B cell (primary cell): ENCODE data around the gene HCN4. TPM values are rescaled to one million over a fixed set of nuclear protein-coding genes. Genes with fewer than 3 reads are reported as not detected.

Source experiments
- ATAC-seq: fragments of 200-7000 bp; cut with Tn5 transposase; one replicate; pipeline ENCODE4 v1.10.0; 2021; ENCODE audit warnings: low read depth, mild to moderate bottlenecking, moderate number of reproducible peaks, moderate library complexity
- CTCF ChIA-PET: fragments of 350-600 bp; sonication (Branson Sonifier 250); formaldehyde crosslinking; loops from one replicate; lab custom pipeline; 2021; ENCODE audit warnings: antibody characterized with exemption, inconsistent platforms; lab: Charles Lee
- POLR2A ChIA-PET: fragments of 350-600 bp; sonication (Branson Sonifier 250); formaldehyde crosslinking; loops from one replicate; lab custom pipeline; 2021; ENCODE audit warnings: antibody characterized with exemption; lab: Charles Lee
- DNase-seq: peaks from one replicate; pipeline ENCODE4 v3.0.0; 2013
- H2AFZ ChIP-seq: 2 replicates; pipeline ENCODE4 v1.6.1; 2012; ENCODE audit warnings: mild to moderate bottlenecking, low read depth, low read length; ENCODE audit not compliant: insufficient read depth, poor library complexity, severe bottlenecking
- H3K27ac ChIP-seq, 2 donors: 1 replicate in 1 of 2; 2 replicates in 1 of 2; pipeline ENCODE4 v1.5.1; 2012 to 2013; ENCODE audit warnings: low read length in 2 of 2, mild to moderate bottlenecking in 2 of 2, moderate library complexity in 1 of 2
- H3K27me3 ChIP-seq, 4 experiments: fragments of 200-600 bp in 1 of 4; sonication (generic) in 1 of 4; replicated peaks in 1 of 4; 1 replicate in 2 of 4; 2 replicates in 2 of 4; pipeline versions ENCODE4 v1.6.1 to v1.7.0; 2013 to 2016; ENCODE audit warnings: low read length in 3 of 4, mild to moderate bottlenecking in 2 of 4, mixed read lengths in 1 of 4, moderate library complexity in 1 of 4; ENCODE audit not compliant: insufficient read depth in 4 of 4, control insufficient read depth in 3 of 4; ENCODE audit errors: control extremely low read depth in 1 of 4
- H3K36me3 ChIP-seq, 2 experiments: replicated peaks in 1 of 2; 1 replicate in 1 of 2; 2 replicates in 1 of 2; pipeline versions ENCODE4 v1.6.1 to v1.7.1; 2013; ENCODE audit warnings: low read length in 1 of 2; ENCODE audit not compliant: insufficient read depth in 2 of 2, control insufficient read depth in 1 of 2; ENCODE audit errors: control extremely low read depth in 1 of 2, extremely low read depth in 1 of 2
- H3K4me1 ChIP-seq, 2 donors: fragments of 200-600 bp in 1 of 2; sonication (generic) in 1 of 2; 1 replicate in 1 of 2; 2 replicates in 1 of 2; pipeline versions ENCODE4 v1.5.1 to v1.6.1; 2013 to 2017; ENCODE audit warnings: low read length in 2 of 2; ENCODE audit not compliant: control insufficient read depth in 2 of 2, insufficient read depth in 2 of 2
- H3K4me2 ChIP-seq: replicated peaks from 2 replicates; pipeline ENCODE3; 2012; ENCODE audit warnings: mild to moderate bottlenecking, low read depth, low read length; ENCODE audit not compliant: poor library complexity, severe bottlenecking
- H3K4me3 ChIP-seq, 5 experiments: fragments of 200-600 bp in 1 of 5; sonication (generic) in 1 of 5; 1 replicate in 3 of 5; 2 replicates in 2 of 5; pipeline versions ENCODE4 v1.5.1 to v1.7.0; 2011 to 2016; ENCODE audit warnings: low read length in 4 of 5, mild to moderate bottlenecking in 4 of 5, low read depth in 2 of 5, control low read depth in 1 of 5, moderate library complexity in 1 of 5; ENCODE audit not compliant: insufficient read depth in 1 of 5; ENCODE audit errors: control extremely low read depth in 1 of 5, extremely low read depth in 1 of 5
- H3K79me2 ChIP-seq: fragments of 200-600 bp; sonication (generic); one replicate; pipeline ENCODE4 v1.6.0; 2016; ENCODE audit warnings: low read length; ENCODE audit not compliant: control insufficient read depth, insufficient read depth
- H3K9ac ChIP-seq: fragments of 200-600 bp; sonication (generic); 2 replicates; pipeline ENCODE4 v1.6.1; 2017; ENCODE audit warnings: mild to moderate bottlenecking, low read length, moderate library complexity
- H3K9me3 ChIP-seq, 3 donors: one replicate each; pipeline versions ENCODE4 v1.6.1 to v1.7.1; 2013; ENCODE audit warnings: low read length in 2 of 3; ENCODE audit not compliant: control insufficient read depth in 2 of 3, insufficient read depth in 1 of 3; ENCODE audit errors: control extremely low read depth in 1 of 3
- H4K20me1 ChIP-seq: 2 replicates; pipeline ENCODE4 v1.6.0; 2012; ENCODE audit warnings: mild to moderate bottlenecking, low read length; ENCODE audit not compliant: insufficient read depth, control insufficient read depth, poor library complexity, severe bottlenecking
- H3K27ac Mint-ChIP-seq: one replicate; pipeline ENCODE4 v1.8.0; 2021; ENCODE audit warnings: mixed read lengths
- H3K27me3 Mint-ChIP-seq: one replicate; pipeline ENCODE4 v1.8.0; 2021; ENCODE audit warnings: mixed read lengths
- H3K4me1 Mint-ChIP-seq: one replicate; pipeline ENCODE4 v1.8.0; 2021; ENCODE audit warnings: mixed read lengths
- H3K4me3 Mint-ChIP-seq: one replicate; pipeline ENCODE4 v1.8.0; 2021; ENCODE audit warnings: mixed read lengths
- H3K9me3 Mint-ChIP-seq: one replicate; pipeline ENCODE4 v1.8.0; 2022; ENCODE audit warnings: mixed read lengths; ENCODE audit not compliant: insufficient read depth
- CTCF ChIP-seq: fragments of 200-600 bp; IDR thresholded peaks from one replicate; pipeline ENCODE4 v1.8.0; 2022; ENCODE audit warnings: antibody characterized with exemption, mild to moderate bottlenecking
- EZH2 ChIP-seq: IDR thresholded peaks from 2 replicates; pipeline ENCODE4 v1.6.1; 2012; ENCODE audit warnings: borderline replicate concordance, low read depth, mild to moderate bottlenecking, moderate library complexity, low read length; ENCODE audit not compliant: insufficient read depth, poor library complexity, severe bottlenecking
- WGBS: methylation state at CpG from one replicate; pipeline ENCODE4 v1.1.5; 2013; ENCODE audit warnings: missing lambda C conversion rate; ENCODE audit not compliant: insufficient coverage; 5-methylcytosine and 5-hydroxymethylcytosine counted together
- intact Hi-C: fragments of 100-400 bp; cut with micrococcal nuclease; formaldehyde crosslinking; loops from one replicate; pipeline ENCODE4 v1.10.0; 2022
- polyA plus RNA-seq: library from polyadenylated mRNA; depleted of rRNA; stranded (reverse); fragments of >200 nt; gene quantifications from 2 replicates; pipeline ENCODE4 v1.2.3, GENCODE V29; 2012
- total RNA-seq, 2 donors: library from RNA; stranded (reverse); fragments of 120-200 nt in 1 of 2; gene quantifications; 1 replicate in 1 of 2; 2 replicates in 1 of 2; pipeline versions ENCODE4 v1.2.3 to v1.2.4, GENCODE V29; 2013 to 2022

The HCN4 gene
- total and polyA plus RNA-seq, 2 donors (not counting 1 experiment from before 2014, with no cell fraction given): not detected

- POLR2A ChIA-PET: no interaction called here
- no peaks in the 10 kb centered on the region for H3K9me3 ChIP-seq
- Mint-ChIP-seq H3K27me3 (no peaks in the 10 kb centered on the region), H3K27ac (no peak overlapping the region), H3K9me3 (no peaks in the 10 kb centered on the region), H3K4me1 (peaks cover 23% of the 10 kb centered on the region), H3K4me3 (no peak overlapping the region)
- no peak for DNase-seq
- TF ChIP-seq CTCF (no peak), EZH2 (no peak)
- no CpG with 5 or more reads among the region's 2 CpGs for WGBS
- no peaks in the 10 kb centered on the region for H3K27me3 ChIP-seq
- H3K4me1 ChIP-seq: peaks cover 10 to 22% of the 10 kb centered on the region in 2 donors
- no peak overlapping the region for H3K4me2 ChIP-seq
- no peak overlapping the region for H3K4me3 ChIP-seq
- no peaks in the 10 kb centered on the region for H3K79me2 ChIP-seq
- H4K20me1 ChIP-seq: no peaks in the 10 kb centered on the region
- H3K36me3 ChIP-seq: no peaks in the 10 kb centered on the region
- no peak for ATAC-seq
- no peak overlapping the region for H3K27ac ChIP-seq
- H3K9ac ChIP-seq: no peak overlapping the region
- intact Hi-C loops: no loop called here
- CTCF ChIA-PET: interaction anchor here (1.7 kb wide), 1 partner anchor 12 kb away, joined by 4 read pairs; no protein-coding TSS in a partner anchor
- no peak overlapping the region for H2AFZ ChIP-seq
Observed at GRCh38 chr15:73283366-73283962, 85.3 kb downstream of the HCN4 start.

- H3K4me2 ChIP-seq: no peak overlapping the region
- no peak for DNase-seq
- TF ChIP-seq CTCF: no peak
- no peak for TF ChIP-seq EZH2
- H3K36me3 ChIP-seq: no peaks in the 10 kb centered on the region
- CTCF ChIA-PET: interaction anchor here (1.1 to 1.7 kb wide), 4 partner anchors 9 to 515 kb away, joined by 3 to 4 read pairs (median 4); no protein-coding TSS in a partner anchor
- intact Hi-C loops: no loop called here
- no peaks in the 10 kb centered on the region for H3K9me3 Mint-ChIP-seq
- H3K4me1 ChIP-seq: peaks cover 10 to 22% of the 10 kb centered on the region in 2 donors
- no peak overlapping the region for H2AFZ ChIP-seq
- H4K20me1 ChIP-seq: no peaks in the 10 kb centered on the region
- H3K27me3 Mint-ChIP-seq: no peaks in the 10 kb centered on the region
- POLR2A ChIA-PET: no interaction called here
- H3K27ac ChIP-seq: no peak overlapping the region
- 100% methylated on average over 3 of the region's 8 CpGs for WGBS
- no peaks in the 10 kb centered on the region for H3K27me3 ChIP-seq
- no peak overlapping the region for H3K4me3 Mint-ChIP-seq
- H3K27ac Mint-ChIP-seq: no peak overlapping the region
- H3K4me1 Mint-ChIP-seq: peaks cover 23% of the 10 kb centered on the region
- H3K9me3 ChIP-seq: no peaks in the 10 kb centered on the region
- no peaks in the 10 kb centered on the region for H3K79me2 ChIP-seq
- H3K9ac ChIP-seq: no peak overlapping the region
- no peak overlapping the region for H3K4me3 ChIP-seq
- ATAC-seq: no peak
Observed at GRCh38 chr15:73282567-73283365, 86.0 kb downstream of the HCN4 start.
